Coronary artery (tissue), 2 donors: ENCODE measurements around the gene NUDT16L1.

Experiments used
- DNase-seq: peaks from one replicate; pipeline ENCODE4 v3.0.0-alpha.2; 2017; ENCODE audit warnings: low spot score
- H3K27ac ChIP-seq, 2 donors: fragments of 200-600 bp; sonication (generic); one replicate each; pipeline ENCODE4 v1.5.1; 2016 to 2019
- H3K4me3 ChIP-seq: fragments of 200-600 bp; sonication (generic); 2 replicates; pipeline ENCODE4 v1.5.1; 2016; ENCODE audit warnings: mild to moderate bottlenecking, moderate library complexity
- TF ChIP-seq, protein P1 (sequence below): fragments of 200-600 bp; sonication (generic); IDR thresholded peaks from one replicate; pipeline ENCODE4 v1.5.1; 2019; ENCODE audit warnings: antibody characterized with exemption

The NUDT16L1 gene

DNA sequence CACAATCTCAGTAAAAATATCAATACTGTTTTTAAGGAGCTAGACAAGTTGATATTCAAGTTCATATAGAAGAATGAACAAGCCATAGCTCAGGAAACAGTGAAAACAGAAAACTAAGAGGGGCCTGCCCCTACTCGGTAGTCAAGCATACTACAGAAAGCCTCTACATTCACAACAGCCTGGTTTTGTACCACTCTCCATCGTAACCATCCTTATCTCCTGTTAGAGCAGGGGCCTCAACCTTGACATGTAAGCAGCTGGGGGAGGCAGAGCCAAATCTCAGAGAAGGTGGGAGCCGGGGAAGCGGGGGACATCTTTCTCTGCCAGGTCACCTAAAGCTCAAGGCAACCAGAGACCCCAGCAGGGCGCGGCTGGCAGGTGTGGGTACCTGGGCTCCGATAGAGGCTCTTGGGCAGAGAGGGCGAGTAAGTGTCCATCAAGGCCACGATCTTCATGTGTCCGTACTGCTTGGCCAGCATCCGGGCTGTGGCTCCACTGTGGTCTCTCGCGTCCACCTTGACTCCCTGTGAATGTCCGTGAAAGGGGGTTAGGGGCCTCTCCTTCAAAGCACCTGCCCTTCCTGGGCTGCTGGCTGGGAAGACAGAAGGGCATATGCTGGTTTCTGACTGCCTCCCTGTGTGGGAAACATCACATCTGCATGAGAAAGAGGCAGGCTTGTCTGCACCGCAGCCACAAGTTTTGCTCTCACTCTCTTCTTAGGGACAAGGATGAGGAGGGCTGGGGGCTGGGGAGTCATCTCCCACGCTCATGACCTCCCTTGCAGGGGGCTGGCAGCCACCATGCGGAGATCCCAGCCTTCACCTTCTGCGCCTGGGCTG is 20.5 kb downstream of the NUDT16L1 start:
- no peak for DNase-seq

DNA sequence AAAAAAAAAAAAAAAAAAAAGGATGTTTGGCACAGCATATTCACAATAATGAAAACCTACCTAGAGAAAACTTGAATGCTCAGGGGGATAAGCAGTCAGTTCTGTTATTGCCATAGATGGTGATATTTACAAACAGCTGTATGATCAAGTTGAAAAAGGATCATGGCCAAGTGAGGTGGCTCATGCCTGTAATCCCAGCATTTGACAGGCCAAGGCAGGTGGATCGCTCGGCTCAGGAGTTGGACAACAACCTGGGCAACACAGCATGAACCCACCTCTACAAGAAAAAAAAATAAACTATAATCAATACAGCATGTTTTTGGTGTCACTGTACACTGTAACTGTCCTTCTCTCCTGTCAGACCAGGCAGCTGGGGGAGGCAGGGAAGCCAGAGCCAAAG is 21.6 kb downstream of the NUDT16L1 start:
- Histone ChIP-seq H3K4me3 (no peak overlapping the region), H3K27ac (no peak overlapping the region)
- TF ChIP-seq, protein P1, sequence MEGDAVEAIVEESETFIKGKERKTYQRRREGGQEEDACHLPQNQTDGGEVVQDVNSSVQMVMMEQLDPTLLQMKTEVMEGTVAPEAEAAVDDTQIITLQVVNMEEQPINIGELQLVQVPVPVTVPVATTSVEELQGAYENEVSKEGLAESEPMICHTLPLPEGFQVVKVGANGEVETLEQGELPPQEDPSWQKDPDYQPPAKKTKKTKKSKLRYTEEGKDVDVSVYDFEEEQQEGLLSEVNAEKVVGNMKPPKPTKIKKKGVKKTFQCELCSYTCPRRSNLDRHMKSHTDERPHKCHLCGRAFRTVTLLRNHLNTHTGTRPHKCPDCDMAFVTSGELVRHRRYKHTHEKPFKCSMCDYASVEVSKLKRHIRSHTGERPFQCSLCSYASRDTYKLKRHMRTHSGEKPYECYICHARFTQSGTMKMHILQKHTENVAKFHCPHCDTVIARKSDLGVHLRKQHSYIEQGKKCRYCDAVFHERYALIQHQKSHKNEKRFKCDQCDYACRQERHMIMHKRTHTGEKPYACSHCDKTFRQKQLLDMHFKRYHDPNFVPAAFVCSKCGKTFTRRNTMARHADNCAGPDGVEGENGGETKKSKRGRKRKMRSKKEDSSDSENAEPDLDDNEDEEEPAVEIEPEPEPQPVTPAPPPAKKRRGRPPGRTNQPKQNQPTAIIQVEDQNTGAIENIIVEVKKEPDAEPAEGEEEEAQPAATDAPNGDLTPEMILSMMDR = no peak
- no peak for DNase-seq

More for the DNA sequence above, 20.5 kb downstream of the NUDT16L1 start:
- TF ChIP-seq, protein P1 = no peak
- Histone ChIP-seq H3K27ac (no peak overlapping the region), H3K4me3 (no peak overlapping the region)

DNA sequence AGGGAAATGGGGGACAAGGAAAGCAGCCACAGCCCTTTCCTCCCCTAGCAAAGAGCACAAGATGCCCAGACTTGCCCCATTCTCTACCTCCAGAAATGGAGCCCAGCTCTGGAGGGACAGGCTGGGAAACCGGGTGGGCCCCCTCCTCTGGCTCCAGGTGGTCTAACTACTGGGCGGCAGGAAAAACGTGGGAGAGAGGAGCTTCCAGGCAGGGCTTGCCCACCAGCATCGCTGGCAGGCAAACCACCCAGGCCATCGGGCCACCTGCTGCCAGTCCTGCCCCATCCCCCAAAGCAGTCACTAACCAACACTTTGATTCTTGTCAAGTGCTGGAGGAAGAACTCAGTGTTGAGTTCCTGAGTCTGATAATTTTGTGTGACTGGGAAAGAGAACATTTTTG is 25.1 kb downstream of the NUDT16L1 start:
- no peak for DNase-seq
- TF ChIP-seq, protein P1 = no peak

DNA sequence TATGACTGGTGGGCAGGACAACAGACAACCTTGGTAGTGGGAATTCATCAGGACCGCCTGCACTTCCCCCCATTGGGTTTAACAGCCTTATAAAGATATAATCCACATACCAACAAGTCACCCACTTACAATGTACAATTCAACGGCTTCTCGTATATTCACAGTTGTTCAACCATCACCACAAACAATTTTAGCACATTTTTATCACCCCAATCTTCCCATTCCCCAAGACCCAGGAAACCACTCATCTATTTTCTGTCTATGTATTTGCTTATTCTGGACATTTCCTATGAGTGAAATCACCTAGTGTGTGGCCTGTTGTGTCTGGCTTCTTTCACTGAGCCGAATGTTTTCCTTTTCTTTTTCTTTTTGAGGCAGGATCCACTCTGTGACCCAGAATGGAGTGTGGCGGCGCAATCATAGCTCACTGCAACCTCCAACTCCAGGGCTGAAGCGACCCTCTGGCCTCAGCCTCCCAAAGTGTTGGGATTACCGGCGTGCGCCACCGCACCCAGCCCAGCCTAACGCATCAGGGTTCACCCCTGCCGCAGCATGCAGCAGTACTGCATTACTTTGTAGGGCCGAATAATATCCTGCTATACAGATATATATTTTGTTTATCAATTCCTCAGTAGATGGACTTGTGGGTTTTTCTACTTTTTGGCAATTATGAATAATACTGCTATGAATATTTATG is 29.9 kb downstream of the NUDT16L1 start:
- DNase-seq = no peak
- H3K4me3 ChIP-seq = no peak overlapping the region
- no peak overlapping the region for H3K27ac ChIP-seq
- TF ChIP-seq, protein P1 = no peak

More for the DNA sequence above, 25.1 kb downstream of the NUDT16L1 start:
- H3K4me3 ChIP-seq = no peak overlapping the region
- H3K27ac ChIP-seq = no peak overlapping the region

DNA sequence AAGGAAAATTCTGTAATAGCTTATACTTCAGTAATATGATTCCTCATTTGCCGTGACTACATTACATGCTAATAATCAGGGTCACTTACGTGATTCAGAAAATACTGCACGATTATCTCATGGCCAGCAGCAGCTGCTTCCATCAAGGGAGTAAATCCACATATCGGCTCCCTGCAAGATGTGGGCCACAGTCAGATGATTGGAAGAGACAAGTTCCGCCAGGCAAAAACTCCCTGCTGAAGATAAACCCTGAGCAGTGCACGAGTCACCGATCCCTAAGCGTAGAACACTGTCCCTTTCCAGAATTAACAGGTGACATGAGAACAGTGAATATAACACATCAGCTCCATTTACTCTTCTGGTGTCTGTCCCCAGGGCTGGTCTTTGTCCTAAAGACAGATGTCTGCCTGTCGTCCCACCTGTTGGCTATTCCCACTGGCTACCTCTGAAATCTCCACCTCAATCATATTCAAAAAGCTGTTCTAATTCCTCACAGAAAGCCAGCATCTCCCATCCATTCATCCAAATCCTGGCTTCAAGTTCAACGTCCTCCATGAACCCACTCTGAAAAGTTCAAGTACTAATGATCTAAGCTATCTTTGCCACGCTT is 31.4 kb downstream of the NUDT16L1 start:
- Histone ChIP-seq H3K27ac (no peak overlapping the region), H3K4me3 (no peak overlapping the region)
- TF ChIP-seq, protein P1 = no peak
- no peak for DNase-seq

DNA sequence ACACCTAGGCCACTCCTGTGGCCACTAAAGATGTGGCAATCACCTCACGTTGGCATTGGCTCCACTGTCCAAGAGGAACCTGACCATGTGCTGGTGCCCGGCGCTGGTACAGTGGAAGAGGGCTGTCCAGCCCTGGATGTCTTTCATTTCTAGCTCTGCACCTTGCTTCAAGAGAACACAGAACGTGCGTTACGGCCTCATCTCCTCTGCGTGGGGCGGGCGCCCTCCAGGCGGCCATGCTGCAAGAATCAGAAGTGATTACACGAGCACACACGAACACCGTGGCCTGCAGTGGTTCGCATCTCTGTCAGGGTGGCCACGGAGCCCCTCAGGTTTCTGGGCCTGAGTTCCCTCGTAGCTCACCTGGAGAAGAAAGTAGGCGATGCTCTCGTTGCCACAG is 33.3 kb downstream of the NUDT16L1 start:
- no peak for DNase-seq
- Histone ChIP-seq H3K4me3 (no peak overlapping the region), H3K27ac (no peak overlapping the region)
- TF ChIP-seq, protein P1 = no peak
